Measurements from ENCODE around the gene ERN1.

Gene ERN1

GRCh38 chr17:64083093-64083492, 46.9 kb downstream of the ERN1 start:
- DNase-seq: no peak

GRCh38 chr17:64081802-64082799, 47.8 kb downstream of the ERN1 start:
- DNase-seq: peak; percentile 9

- DNase-seq: no peak
These were observed 49.7 kb downstream of the ERN1 start for GRCh38 chr17:64080174-64080618.

GRCh38 chr17:64077379-64077778, 52.6 kb downstream of the ERN1 start:
- peak; percentile 75 for DNase-seq

- DNase-seq: peak; percentile 88
These were observed 54.0 kb downstream of the ERN1 start for GRCh38 chr17:64075913-64076312.

GRCh38 chr17:64074704-64075426, 55.1 kb downstream of the ERN1 start:
- DNase-seq: peak; percentile 79

GRCh38 chr17:64073771-64074703, 55.9 kb downstream of the ERN1 start:
- DNase-seq: peak; percentile 93

GRCh38 chr17:64071111-64071510, 58.8 kb downstream of the ERN1 start:
- DNase-seq: no peak

GRCh38 chr17:64070213-64070612, 59.7 kb downstream of the ERN1 start:
- no peak for DNase-seq

GRCh38 chr17:64069143-64069542, 60.8 kb downstream of the ERN1 start:
- no peak for DNase-seq

- DNase-seq: peak; percentile 83
These were observed 62.3 kb downstream of the ERN1 start for GRCh38 chr17:64067657-64068056.

- DNase-seq: no peak
These were observed 63.2 kb downstream of the ERN1 start for GRCh38 chr17:64066716-64067115.

- DNase-seq: no peak
These were observed 64.8 kb downstream of the ERN1 start for GRCh38 chr17:64065161-64065560.

- no peak for DNase-seq
These were observed 65.6 kb downstream of the ERN1 start for GRCh38 chr17:64064331-64064730.

GRCh38 chr17:64063766-64064224, 66.1 kb downstream of the ERN1 start:
- peak; percentile 9 for DNase-seq

GRCh38 chr17:64063088-64063487, 66.9 kb downstream of the ERN1 start:
- DNase-seq: peak; percentile 20

GRCh38 chr17:64061178-64061898, 68.6 kb downstream of the ERN1 start:
- peak; percentile 35 for DNase-seq

- DNase-seq: peak; percentile 1
These were observed 69.6 kb downstream of the ERN1 start for GRCh38 chr17:64060331-64060730.

- no peak for DNase-seq
These were observed 70.2 kb downstream of the ERN1 start for GRCh38 chr17:64059756-64060155.

GRCh38 chr17:64058621-64059020, 71.3 kb downstream of the ERN1 start:
- DNase-seq: no peak

GRCh38 chr17:64057701-64058263, 72.2 kb downstream of the ERN1 start:
- DNase-seq: no peak
